Kidney (tissue), 14 donors: ENCODE measurements around the gene MAGI1. TPM values are rescaled to one million over a fixed set of nuclear protein-coding genes. Genes with fewer than 3 reads are reported as not detected.

Experiments used
- DNase-seq, 5 donors: peaks; one replicate each; pipeline ENCODE4 v3.0.0-alpha.2; 2013 to 2020
- FAIRE-seq: peaks from 2 replicates; lab custom pipeline; 2012; peaks lifted over from hg19 to GRCh38; lab: Jason Lieb, UNC
- H3K27ac ChIP-seq, 2 donors: one replicate each; pipeline ENCODE4 v1.7.0; 2013; ENCODE audit warnings: low read depth in 2 of 2, low read length in 2 of 2, inconsistent platforms in 1 of 2
- H3K27me3 ChIP-seq: one replicate; pipeline ENCODE4 v1.7.1; 2013; ENCODE audit warnings: low read length, inconsistent platforms; ENCODE audit not compliant: control insufficient read depth, insufficient read depth
- H3K36me3 ChIP-seq, 3 donors: one replicate each; pipeline versions ENCODE4 v1.7.0 to v1.7.1; 2013; ENCODE audit warnings: low read length in 3 of 3, control low read depth in 1 of 3, inconsistent platforms in 1 of 3; ENCODE audit not compliant: insufficient read depth in 3 of 3, control insufficient read depth in 2 of 3
- H3K4me1 ChIP-seq, 3 donors: one replicate each; pipeline versions ENCODE4 v1.7.0 to v1.7.1; 2013; ENCODE audit warnings: low read length in 3 of 3, inconsistent platforms in 1 of 3, low read depth in 1 of 3; ENCODE audit not compliant: control insufficient read depth in 2 of 3, insufficient read depth in 2 of 3
- H3K4me3 ChIP-seq, 3 donors: one replicate each; pipeline versions ENCODE4 v1.7.0 to v1.8.1; 2013; ENCODE audit warnings: low read length in 3 of 3, control low read depth in 1 of 3, inconsistent platforms in 1 of 3
- H3K9ac ChIP-seq, 3 donors: one replicate each; pipeline versions ENCODE4 v1.7.0 to v1.7.1; 2013; ENCODE audit warnings: low read length in 3 of 3, control low read depth in 1 of 3, inconsistent platforms in 1 of 3
- H3K9me3 ChIP-seq, 3 donors: one replicate each; pipeline versions ENCODE4 v1.7.0 to v1.7.1; 2013; ENCODE audit warnings: low read length in 3 of 3, control low read depth in 1 of 3, inconsistent platforms in 1 of 3; ENCODE audit not compliant: control insufficient read depth in 2 of 3, insufficient read depth in 1 of 3
- CTCF ChIP-seq: IDR thresholded peaks from 3 replicates; pipeline ENCODE4 v1.5.1; 2012; ENCODE audit warnings: mild to moderate bottlenecking, moderate library complexity, borderline replicate concordance; ENCODE audit not compliant: insufficient read depth; ENCODE audit errors: extremely low read depth
- intact Hi-C: fragments of 100-400 bp; cut with DNase I; formaldehyde crosslinking; loops from one replicate; pipeline ENCODE4 v1.11.1; 2022
- polyA plus RNA-seq: library from polyadenylated mRNA; stranded (reverse); fragments of 350-450 nt; fragmentation: Illumina TruSeq; extraction: RNeasy Lipid Tissue Mini Kit (QIAGEN cat#74804); gene quantifications from one replicate; pipeline ENCODE4 v1.2.3, GENCODE V29; 2014; ENCODE audit warnings: low read depth, low replicate concordance; ENCODE audit not compliant: insufficient read depth
- total RNA-seq: library from RNA; stranded (reverse); fragmentation: NEBNext Ultra II Directional; extraction: Animal tissue kit (Norgen Biotek cat#: 25700); gene quantifications from one replicate; pipeline ENCODE4 v1.2.1, GENCODE V29; 2021
- donor health status: control.
- donor health status: control.
- donor health status: control.
- donor health status: control.
- donor health status: control.
- donor health status: DM: yes; HTN: yes; CAD: no.
- donor health status: Normal renal cell carcinoma (clear cell type).

Gene MAGI1
- total and polyA plus RNA-seq, 2 donors from 2014 or later, result 8.2 to 42.8 TPM

GRCh38 chr3:65660000-65660598 is 378.6 kb downstream of the MAGI1 start:
- DNase-seq (no peak), FAIRE-seq (no peak)
- Histone ChIP-seq H3K27ac (no peak overlapping the region), H3K27me3 (no peaks in the 10 kb centered on the region), H3K4me1 (peaks cover 0 to 5% (median 0%) of the 10 kb centered on the region in 3 donors), H3K36me3 (no peaks in the 10 kb centered on the region), H3K4me3 (no peak overlapping the region), H3K9me3 (no peaks in the 10 kb centered on the region), H3K9ac (no peak overlapping the region)
- intact Hi-C loops, result no loop called here
- no peak for TF ChIP-seq CTCF

GRCh38 chr3:65659396-65659795 is 379.3 kb downstream of the MAGI1 start:
- no peak overlapping the region for H3K9ac ChIP-seq
- DNase-seq, result no peak
- peaks cover 0 to 5% (median 0%) of the 10 kb centered on the region in 3 donors for H3K4me1 ChIP-seq
- FAIRE-seq, result no peak
- H3K4me3 ChIP-seq, result no peak overlapping the region
- H3K27me3 ChIP-seq, result no peaks in the 10 kb centered on the region
- H3K27ac ChIP-seq, result no peak overlapping the region
- H3K9me3 ChIP-seq, result no peaks in the 10 kb centered on the region
- intact Hi-C loops, result no loop called here
- H3K36me3 ChIP-seq, result no peaks in the 10 kb centered on the region
- no peak for TF ChIP-seq CTCF

GRCh38 chr3:65658401-65658800 is 380.3 kb downstream of the MAGI1 start:
- Histone ChIP-seq H3K27ac (no peak overlapping the region), H3K9ac (no peak overlapping the region), H3K36me3 (no peaks in the 10 kb centered on the region), H3K27me3 (no peaks in the 10 kb centered on the region), H3K9me3 (no peaks in the 10 kb centered on the region), H3K4me1 (peaks cover 0 to 5% (median 0%) of the 10 kb centered on the region in 3 donors), H3K4me3 (no peak overlapping the region)
- FAIRE-seq (no peak), DNase-seq (no peak)
- no peak for TF ChIP-seq CTCF
- intact Hi-C loops, result no loop called here

- Histone ChIP-seq H3K27ac (no peak overlapping the region), H3K4me3 (no peak overlapping the region), H3K9me3 (peaks cover 0 to 8% (median 0%) of the 10 kb centered on the region in 3 donors), H3K27me3 (no peaks in the 10 kb centered on the region), H3K36me3 (no peaks in the 10 kb centered on the region), H3K9ac (no peak overlapping the region), H3K4me1 (peaks cover 0 to 5% (median 0%) of the 10 kb centered on the region in 3 donors)
- TF ChIP-seq CTCF, result no peak
- intact Hi-C loops, result no loop called here
- DNase-seq, result no peak
- no peak for FAIRE-seq
Observed at GRCh38 chr3:65655061-65655460, 383.7 kb downstream of the MAGI1 start.
